ENCODE data around the gene HS3ST6.

HS3ST6 gene

GRCh38 chr16:1950559-1950958 lies 32.3 kb upstream of the HS3ST6 start:
- H3K4me3 ChIP-seq (ENCODE audit: control insufficient read depth, low read depth, low read length) = no peak overlapping the region
- no peak for DNase-seq (ENCODE audit: low read depth)
- no peak for TF ChIP-seq CTCF (IDR thresholded peaks at IDR 0.05; ENCODE audit: control insufficient read depth, insufficient read depth, low read depth, low read length, missing control alignments)

DNA sequence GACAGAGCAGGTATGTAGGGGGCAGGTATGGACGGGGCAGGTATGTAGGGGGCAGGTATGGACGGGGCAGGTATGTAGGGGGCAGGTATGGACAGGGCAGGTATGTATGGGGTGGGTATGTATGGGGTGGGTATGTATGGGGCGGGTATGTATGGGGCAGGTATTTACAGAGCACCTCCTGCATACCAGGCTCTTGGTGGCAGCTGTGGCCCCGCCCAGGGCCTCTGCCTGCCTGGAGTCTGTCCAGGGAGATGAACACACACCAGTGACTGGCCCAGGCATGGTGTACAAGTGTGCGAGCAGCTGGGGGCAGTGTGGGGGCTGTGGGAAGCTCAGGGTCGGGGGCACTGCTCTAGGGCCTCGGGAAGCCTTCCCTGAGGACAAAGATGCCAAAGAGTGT lies 31.8 kb upstream of the HS3ST6 start:
- no peak for TF ChIP-seq CTCF (IDR thresholded peaks at IDR 0.05; ENCODE audit: control insufficient read depth, insufficient read depth, low read depth, low read length, missing control alignments)
- no peak for DNase-seq (ENCODE audit: low read depth)
- no peak overlapping the region for H3K4me3 ChIP-seq (ENCODE audit: control insufficient read depth, low read depth, low read length)

- no peak overlapping the region for H3K4me3 ChIP-seq (ENCODE audit: control insufficient read depth, low read depth, low read length)
- DNase-seq (ENCODE audit: low read depth) = no peak
- no peak for TF ChIP-seq CTCF (IDR thresholded peaks at IDR 0.05; ENCODE audit: control insufficient read depth, insufficient read depth, low read depth, low read length, missing control alignments)
These were observed 31.3 kb upstream of the HS3ST6 start for GRCh38 chr16:1949507-1949906.

GRCh38 chr16:1947369-1947670 lies 29.1 kb upstream of the HS3ST6 start:
- no peak for DNase-seq (ENCODE audit: low read depth)
- TF ChIP-seq CTCF (IDR thresholded peaks at IDR 0.05; ENCODE audit: control insufficient read depth, insufficient read depth, low read depth, low read length, missing control alignments) = no peak
- no peak overlapping the region for H3K4me3 ChIP-seq (ENCODE audit: control insufficient read depth, low read depth, low read length)

GRCh38 chr16:1946495-1947368 lies 28.5 kb upstream of the HS3ST6 start:
- no peak for TF ChIP-seq CTCF (IDR thresholded peaks at IDR 0.05; ENCODE audit: control insufficient read depth, insufficient read depth, low read depth, low read length, missing control alignments)
- H3K4me3 ChIP-seq (ENCODE audit: control insufficient read depth, low read depth, low read length) = no peak overlapping the region
- no peak for DNase-seq (ENCODE audit: low read depth)

GRCh38 chr16:1945559-1946391 lies 27.6 kb upstream of the HS3ST6 start:
- no peak for TF ChIP-seq CTCF (IDR thresholded peaks at IDR 0.05; ENCODE audit: control insufficient read depth, insufficient read depth, low read depth, low read length, missing control alignments)
- no peak overlapping the region for H3K4me3 ChIP-seq (ENCODE audit: control insufficient read depth, low read depth, low read length)
- DNase-seq (ENCODE audit: low read depth) = no peak

Data from AG09309 (cell line).